Measurements from ENCODE around the gene GRAMD2B.

GRCh38 chr5:126454535-126454934 lies 31.3 kb downstream of the GRAMD2B start:
- TF ChIP-seq EZH2 (IDR thresholded peaks at IDR 0.05; ENCODE audit: borderline replicate concordance), result no peak
- no peak for TF ChIP-seq CTCF (IDR thresholded peaks at IDR 0.05; ENCODE audit: poor library complexity)
- TF ChIP-seq EZH2phosphoT487 (IDR thresholded peaks at IDR 0.05; ENCODE audit: low read depth, severe bottlenecking, unreplicated experiment), result no peak
